Activated CD8-positive, alpha-beta T cell treated with anti-CD3 and anti-CD28 coated beads, Interleukin-2, amount 10 ng/mL, durations not matched to agents 7 days and 5 days (primary cell): ENCODE results near the gene FSD1L. TPM values are rescaled to one million over a fixed set of nuclear protein-coding genes. Genes with fewer than 3 reads are reported as not detected.

Experiments
- total RNA-seq, 2 experiments: library from RNA; stranded (reverse); gene quantifications; one replicate each; pipeline ENCODE4 v1.2.3, GENCODE V29; 2021

Gene FSD1L
- total RNA-seq, 2 experiments from 2014 or later: 7.9 to 8.3 TPM

Other genes with a start within 250 kb of the FSD1L start
- 10 to 100 TPM; 14.1 to 14.3 TPM for gene SLC44A1, start 203.4 kb upstream of the FSD1L start, total RNA-seq
- 10 to 100 TPM; 11.0 to 12.8 TPM for gene FKTN, start 110.1 kb downstream of the FSD1L start, total RNA-seq
- gene TAL2, start 214.4 kb downstream of the FSD1L start, total RNA-seq: under 1 TPM in 1 of 2 experiments, not detected in 1; 0.39 TPM
- gene TMEM38B, start 246.5 kb downstream of the FSD1L start, total RNA-seq: 1 to 10 TPM; 6.4 to 7.5 TPM